GM19043 (cell line): ENCODE results near the gene BDH1.

ENCODE experiments used
- ATAC-seq: cut with Tn5 transposase; IDR thresholded peaks from one replicate; pipeline ENCODE4 v1.9.1; 2021; ENCODE audit warnings: low read depth; ENCODE audit not compliant: unreplicated experiment

Gene BDH1

GRCh38 chr3:197550489-197550888 is 5.3 kb downstream of the BDH1 start:
- no peak for ATAC-seq

GRCh38 chr3:197549261-197549885 is 6.4 kb downstream of the BDH1 start:
- no peak for ATAC-seq

- ATAC-seq, result no peak
Measured at GRCh38 chr3:197547306-197548011, 8.3 kb downstream of the BDH1 start.

DNA sequence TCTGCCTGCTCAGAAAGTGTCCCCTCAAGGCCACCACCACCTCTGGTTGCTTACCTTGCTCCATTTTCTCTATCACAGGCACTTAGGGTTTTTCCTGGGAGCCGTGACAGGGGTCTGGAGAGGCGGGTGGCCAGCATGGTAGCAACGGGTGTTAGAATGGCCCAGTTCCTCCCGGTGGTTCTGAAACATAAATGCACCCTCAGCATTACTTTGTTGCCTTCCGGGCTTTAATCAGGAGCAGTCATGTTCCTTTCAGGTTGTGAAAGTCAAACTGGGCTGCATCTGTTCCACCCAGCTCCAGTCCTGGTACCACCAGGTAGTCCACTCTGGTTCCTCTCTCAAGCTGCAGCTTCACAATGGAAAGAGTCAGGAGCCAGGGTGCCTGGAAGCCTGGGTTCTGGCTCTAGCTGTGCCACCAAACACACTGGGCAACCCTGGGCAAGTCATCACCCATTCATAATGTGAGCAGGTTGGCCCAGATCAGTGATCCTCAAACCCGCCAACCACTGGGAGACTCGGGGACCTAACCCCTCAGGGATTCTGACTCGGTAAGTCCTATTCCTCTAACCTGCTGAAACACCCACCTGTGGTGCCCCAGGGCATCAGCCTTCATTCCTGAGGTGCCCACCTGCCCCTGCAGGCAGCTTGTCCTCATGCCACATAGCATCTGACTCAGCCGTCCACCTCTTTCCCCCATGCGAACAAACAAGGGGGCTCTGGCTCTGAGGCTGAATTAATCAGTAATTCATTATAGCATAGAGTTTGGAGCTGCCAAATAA is 9.3 kb downstream of the BDH1 start:
- no peak for ATAC-seq

GRCh38 chr3:197545571-197545970 is 10.2 kb downstream of the BDH1 start:
- ATAC-seq, result no peak

DNA sequence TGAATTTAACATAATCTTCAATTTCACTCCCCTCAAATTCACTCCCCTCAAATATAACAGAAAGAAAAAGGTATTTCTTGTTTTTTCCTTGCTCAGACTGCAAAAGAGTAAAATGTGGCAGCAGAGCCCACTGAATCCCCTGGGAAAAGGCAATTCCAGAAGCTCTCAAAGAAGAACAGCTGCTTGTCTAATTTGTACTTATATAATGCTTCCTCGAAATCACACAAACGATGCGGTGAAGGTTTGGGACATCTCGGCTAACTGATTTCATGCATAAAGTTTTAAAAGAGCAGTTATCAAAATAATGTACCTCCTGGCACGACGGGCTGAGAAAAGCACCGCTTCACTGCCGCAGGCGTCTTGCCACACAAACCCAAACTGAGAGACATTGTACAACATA is 10.7 kb downstream of the BDH1 start:
- ATAC-seq, result no peak

GRCh38 chr3:197542741-197543454 is 12.9 kb downstream of the BDH1 start:
- ATAC-seq, result no peak

DNA sequence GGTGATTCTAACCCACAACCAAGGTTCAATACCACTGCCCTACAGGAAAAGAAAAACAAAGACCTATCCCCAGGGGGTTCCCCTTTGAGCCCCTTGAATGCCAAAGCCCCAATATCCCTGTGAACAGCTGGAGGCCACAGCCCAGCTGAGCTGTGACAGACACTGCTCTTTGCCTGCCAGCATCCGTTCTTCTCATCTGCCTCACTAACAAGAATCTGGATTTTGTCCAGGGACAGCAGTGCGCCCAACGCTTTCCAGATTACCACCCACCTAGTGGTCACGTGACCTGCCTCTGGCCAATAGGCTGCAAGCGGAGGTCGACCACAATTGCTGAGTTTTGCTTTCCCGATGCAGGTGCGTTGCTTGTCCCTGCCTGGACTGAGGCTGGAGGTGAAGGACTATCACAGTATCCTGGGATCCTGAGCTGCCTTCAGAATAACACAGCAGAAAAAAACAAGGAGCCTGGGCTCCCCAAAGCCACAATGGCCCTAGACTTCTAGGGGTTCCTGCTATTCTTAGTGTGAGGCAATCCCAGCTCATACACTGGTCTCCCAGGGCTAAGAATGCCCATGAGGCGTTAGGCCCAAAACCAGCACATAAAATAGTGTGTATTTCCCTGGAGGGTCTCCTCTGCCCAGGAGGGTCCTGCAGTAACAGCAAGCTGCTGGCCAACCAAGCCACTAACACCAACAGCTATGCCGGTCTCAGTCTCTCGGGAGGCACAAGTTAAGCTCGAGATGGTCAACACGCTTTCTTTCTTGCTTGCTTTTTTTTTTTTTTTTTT is 13.8 kb downstream of the BDH1 start:
- no peak for ATAC-seq

DNA sequence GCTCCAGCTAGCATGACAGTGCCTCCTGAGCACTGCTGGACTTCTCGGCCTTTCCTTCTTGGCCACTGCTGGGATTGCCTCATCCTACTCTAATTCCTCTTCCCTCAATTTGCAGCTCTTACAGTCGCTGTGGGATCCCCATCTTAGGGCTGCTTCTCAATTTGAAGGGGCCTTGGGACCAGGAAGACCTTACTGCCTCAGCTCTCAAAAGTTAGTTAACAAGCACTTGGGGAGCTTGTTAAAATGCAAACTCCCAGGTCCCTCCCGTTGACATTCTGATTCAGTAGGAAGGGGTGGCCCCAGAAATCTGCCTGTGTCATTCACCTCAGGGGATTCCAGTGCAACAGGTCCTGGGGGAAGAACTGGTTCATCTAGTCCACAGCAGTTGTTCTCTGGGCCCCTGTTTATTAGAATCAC is 14.8 kb downstream of the BDH1 start:
- ATAC-seq, result no peak

- ATAC-seq, result no peak
Measured at GRCh38 chr3:197539651-197540051, 16.1 kb downstream of the BDH1 start.

- ATAC-seq, result no peak
Measured at GRCh38 chr3:197533927-197534725, 21.6 kb downstream of the BDH1 start.

- no peak for ATAC-seq
Measured at GRCh38 chr3:197533396-197533795, 22.4 kb downstream of the BDH1 start.

DNA sequence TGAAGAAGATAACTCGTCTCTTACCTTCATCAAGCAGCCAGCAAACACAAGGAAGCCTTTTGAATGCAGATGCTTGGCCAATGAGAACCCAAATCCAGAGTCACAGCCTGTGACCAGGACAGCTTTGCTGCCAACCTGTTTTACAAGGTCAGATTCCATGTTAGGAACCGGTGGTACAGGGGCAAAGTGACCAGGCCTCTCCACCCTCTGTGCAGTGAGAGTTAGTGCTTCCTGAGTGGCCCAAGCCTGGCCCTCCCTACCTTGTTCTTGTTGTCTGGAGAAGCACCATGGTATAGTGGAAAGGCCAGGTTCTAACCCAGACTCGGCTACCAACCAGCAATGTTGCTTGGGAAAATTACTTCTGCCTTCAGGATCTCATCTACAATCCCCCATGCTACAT is 23.4 kb downstream of the BDH1 start:
- no peak for ATAC-seq

GRCh38 chr3:197528190-197528589 is 27.6 kb downstream of the BDH1 start:
- ATAC-seq, result no peak

GRCh38 chr3:197527569-197527968 is 28.2 kb downstream of the BDH1 start:
- no peak for ATAC-seq

DNA sequence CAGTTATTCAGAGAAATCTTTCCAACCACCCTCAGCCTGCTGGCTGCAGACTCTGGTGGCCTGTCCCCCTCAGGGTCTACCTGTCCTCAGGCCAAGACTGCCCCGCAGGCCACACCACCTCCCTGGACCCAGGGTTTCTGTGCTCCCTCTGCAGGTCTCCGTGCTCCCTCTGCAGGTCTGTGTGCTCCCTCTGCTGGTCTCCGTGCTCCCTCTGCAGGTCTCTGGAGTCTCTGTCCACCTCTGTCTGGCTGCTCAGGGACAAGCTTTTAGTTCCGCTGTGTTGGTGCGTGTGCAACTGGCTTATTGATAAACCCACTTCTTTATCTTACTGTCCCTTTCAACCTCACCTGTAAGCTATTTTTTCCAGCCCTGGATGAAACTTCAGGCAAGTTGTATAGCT is 30.1 kb downstream of the BDH1 start:
- no peak for ATAC-seq

DNA sequence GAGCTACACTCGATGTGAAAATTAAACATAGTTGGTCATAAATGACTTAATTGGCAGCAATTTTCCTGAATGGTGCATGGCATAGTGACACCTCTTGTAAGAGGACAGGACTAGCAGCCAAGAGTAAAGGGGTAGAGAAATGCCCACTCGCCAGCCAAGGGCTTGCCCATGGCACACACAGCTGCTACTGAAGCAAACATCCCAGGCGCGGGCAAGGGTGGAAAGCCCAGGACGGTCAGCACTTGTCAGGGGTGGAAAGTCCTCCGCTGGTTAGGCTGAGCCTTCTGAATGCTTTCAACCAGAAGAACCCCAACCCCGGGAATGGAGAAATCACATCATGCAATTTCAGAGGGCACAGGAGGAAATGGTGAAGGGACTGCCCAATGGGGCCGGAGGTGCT is 31.6 kb downstream of the BDH1 start:
- ATAC-seq, result no peak

- no peak for ATAC-seq
Measured at GRCh38 chr3:197523526-197523925, 32.2 kb downstream of the BDH1 start.

GRCh38 chr3:197522881-197523441 is 32.8 kb downstream of the BDH1 start:
- ATAC-seq, result no peak
